ENCODE data around the gene BRME1. TPM values are rescaled to one million over a fixed set of nuclear protein-coding genes. Genes with fewer than 3 reads are reported as not detected.
"Not testable (repeated sequence)": the region's sequence is repeated elsewhere in the genome, so short reads cannot be mapped to it uniquely, and the experiment has no call there.

The BRME1 gene
- total RNA-seq, 4 donors from 2014 or later = 0.34 to 1.7 (median 1.0) TPM

- Histone ChIP-seq H3K36me3 (no peaks in the 10 kb centered on the region), H3K27ac (no peak overlapping the region), H3K4me1 (peaks cover under 1 to 16% of the 10 kb centered on the region in 2 donors), H3K4me3 (replicated peaks in 1 of 3) (no peak overlapping the region), H3K27me3 (no peaks in the 10 kb centered on the region), H3K9me3 (no peaks in the 10 kb centered on the region)
- no peak for DNase-seq
- intact Hi-C loops (cut with DNase I) = no loop called here
- 77 to 82% methylated on average over 2 of the region's 2 CpGs for WGBS, 2 donors
- no peak for TF ChIP-seq POLR2A (IDR thresholded peaks at IDR 0.05)
These were observed 49.4 kb downstream of the BRME1 start for GRCh38 chr19:13856497-13856896.

- H3K9me3 ChIP-seq; H3K36me3 ChIP-seq; intact Hi-C loops (cut with DNase I); H3K4me3 ChIP-seq (replicated peaks in 1 of 3); H3K27me3 ChIP-seq; DNase-seq: not testable (repeated sequence)
- WGBS, 2 donors = 92 to 93% methylated on average over 12 of the region's 12 CpGs
- Histone ChIP-seq H3K27ac (peak overlapping the region in 2 of 3 donors; percentile 100), H3K4me1 (peaks cover 19 to 37% of the 10 kb centered on the region in 2 donors)
These were observed 53.7 kb downstream of the BRME1 start for GRCh38 chr19:13852171-13852707.

- H3K36me3 ChIP-seq; intact Hi-C loops (cut with DNase I); H3K9me3 ChIP-seq; DNase-seq; H3K4me3 ChIP-seq (replicated peaks in 1 of 3); H3K27me3 ChIP-seq: not testable (repeated sequence)
- peak overlapping the region; percentile 90 to 100 (median 100) for H3K27ac ChIP-seq
- 81 to 93% methylated on average over 5 of the region's 5 CpGs for WGBS, 2 donors
- peaks cover 23 to 42% of the 10 kb centered on the region in 2 donors for H3K4me1 ChIP-seq
These were observed 54.2 kb downstream of the BRME1 start for GRCh38 chr19:13851734-13852114.

- H3K4me3 ChIP-seq (replicated peaks in 1 of 3) = peak overlapping the region in 1 of 3 donors; percentile 17
- no peaks in the 10 kb centered on the region for H3K36me3 ChIP-seq
- no peak for TF ChIP-seq CTCF (IDR thresholded peaks at IDR 0.05)
- TF ChIP-seq POLR2A (IDR thresholded peaks at IDR 0.05) = no peak
- H3K27me3 ChIP-seq = no peaks in the 10 kb centered on the region
- H3K9me3 ChIP-seq = no peaks in the 10 kb centered on the region
- intact Hi-C loops (cut with DNase I) = no loop called here
- DNase-seq = peak; percentile 76 to 77
- H3K27ac ChIP-seq = peak overlapping the region; percentile 90 to 100 (median 100)
- H3K4me1 ChIP-seq = peaks cover 30 to 48% of the 10 kb centered on the region in 2 donors
- WGBS, 2 donors = 42 to 66% methylated on average over 15 to 20 of the region's 26 CpGs
These were observed 54.8 kb downstream of the BRME1 start for GRCh38 chr19:13850910-13851733.

GRCh38 chr19:13849991-13850909, 55.7 kb downstream of the BRME1 start:
- H3K4me3 ChIP-seq (replicated peaks in 1 of 3) = peak overlapping the region in 1 of 3 donors; percentile 17
- H3K27ac ChIP-seq = peak overlapping the region; percentile 90 to 100 (median 100)
- H3K4me1 ChIP-seq = peaks cover 32 to 52% of the 10 kb centered on the region in 2 donors
- no peaks in the 10 kb centered on the region for H3K27me3 ChIP-seq
- TF ChIP-seq CTCF (IDR thresholded peaks at IDR 0.05) (no peak), POLR2A (IDR thresholded peaks at IDR 0.05) (peak in 1 of 2 donors; percentile 15)
- DNase-seq = peak; percentile 80 to 83
- 62 to 80% methylated on average over 7 to 15 of the region's 66 CpGs for WGBS, 2 donors
- intact Hi-C loops (cut with DNase I) = no loop called here
- H3K36me3 ChIP-seq = no peaks in the 10 kb centered on the region
- no peaks in the 10 kb centered on the region for H3K9me3 ChIP-seq
